Uterus (tissue), 4 donors: ENCODE data around the gene OPCML. TPM values are rescaled to one million over a fixed set of nuclear protein-coding genes. Genes with fewer than 3 reads are reported as not detected.

Source experiments
- DNase-seq, 2 donors: peaks; one replicate each; pipeline ENCODE4 v3.0.0-alpha.2; 2019 to 2020
- H3K27ac ChIP-seq, 2 donors: fragments of 200-600 bp; sonication (generic); 1 replicate in 1 of 2; 2 replicates in 1 of 2; pipeline ENCODE4 v1.5.1; 2016 to 2018
- H3K27me3 ChIP-seq, 2 donors: fragments of 200-600 bp; sonication (generic); one replicate each; pipeline ENCODE4 v1.5.1; 2018 to 2019; ENCODE audit warnings: control low read depth in 1 of 2
- H3K36me3 ChIP-seq, 2 donors: fragments of 200-600 bp; sonication (generic); one replicate each; pipeline ENCODE4 v1.5.1; 2019; ENCODE audit warnings: control low read depth in 1 of 2
- H3K4me1 ChIP-seq, 2 donors: fragments of 200-600 bp; sonication (generic); one replicate each; pipeline ENCODE4 v1.5.1; 2018 to 2019; ENCODE audit warnings: control low read depth in 1 of 2
- H3K4me3 ChIP-seq, 2 donors: fragments of 200-600 bp; sonication (generic); 1 replicate in 1 of 2; 2 replicates in 1 of 2; pipeline ENCODE4 v1.5.1; 2018 to 2019; ENCODE audit warnings: mild to moderate bottlenecking in 1 of 2
- H3K9me3 ChIP-seq, 2 donors: fragments of 200-600 bp; sonication (generic); one replicate each; pipeline ENCODE4 v1.5.1; 2019; ENCODE audit warnings: control low read depth in 1 of 2
- POLR2A ChIP-seq, 2 donors: fragments of 450-650 bp; IDR thresholded peaks; one replicate each; pipeline ENCODE4 v1.6.1; 2016; ENCODE audit warnings: antibody characterized with exemption in 2 of 2, mild to moderate bottlenecking in 1 of 2, moderate library complexity in 1 of 2
- intact Hi-C: fragments of 100-400 bp; cut with DNase I; formaldehyde crosslinking; loops from one replicate; pipeline ENCODE4 v1.15.1; 2023; ENCODE audit warnings: low total_unique reads
- total RNA-seq, 4 donors: library from RNA; depleted of rRNA in 3 of 4; stranded (reverse); fragments of >200 nt in 3 of 4; gene quantifications; one replicate each; pipeline versions ENCODE4 v1.1.0 to v1.2.4, GENCODE V29; 2014 to 2023
- TF ChIP-seq, protein P1 (sequence below), 4 experiments: fragments of 200-600 bp in 2 of 4; fragments of 450-650 bp in 2 of 4; sonication (generic) in 2 of 4; IDR thresholded peaks; one replicate each; pipeline ENCODE4 v1.5.1; 2016 to 2019; ENCODE audit warnings: antibody characterized with exemption in 4 of 4, mild to moderate bottlenecking in 2 of 4, moderate library complexity in 1 of 4
- donor health status: DM: yes; HTN: yes; CAD: no.

The OPCML gene
- total RNA-seq, 4 donors from 2014 or later: under 0.01 to 3.9 (median 1.7) TPM

DNA sequence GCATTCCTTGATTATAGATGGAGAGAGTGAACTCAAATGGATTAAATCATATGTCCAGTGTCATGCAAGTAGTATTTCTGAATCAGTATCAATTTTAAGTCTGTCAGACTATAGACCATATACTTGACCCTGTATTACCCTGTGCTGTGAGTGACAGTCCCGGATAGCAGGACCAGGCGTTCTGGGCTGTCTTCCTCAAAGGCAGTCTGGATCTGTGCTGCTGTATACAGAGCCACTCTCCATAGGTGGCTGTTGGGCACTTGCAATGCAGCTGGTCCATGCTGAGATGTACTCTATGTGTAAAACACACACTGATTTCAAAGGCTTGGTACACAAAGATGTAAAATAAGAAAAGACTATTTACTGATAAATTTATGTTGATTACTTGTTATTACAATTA, 294.3 kb downstream of the OPCML start:
- Histone ChIP-seq H3K4me3 (no peak overlapping the region), H3K27ac (no peak overlapping the region), H3K36me3 (no peaks in the 10 kb centered on the region), H3K27me3 (no peaks in the 10 kb centered on the region), H3K4me1 (no peaks in the 10 kb centered on the region), H3K9me3 (no peaks in the 10 kb centered on the region)
- no peak for DNase-seq
- no peak for TF ChIP-seq POLR2A (IDR thresholded peaks at IDR 0.05)
- TF ChIP-seq, protein P1, sequence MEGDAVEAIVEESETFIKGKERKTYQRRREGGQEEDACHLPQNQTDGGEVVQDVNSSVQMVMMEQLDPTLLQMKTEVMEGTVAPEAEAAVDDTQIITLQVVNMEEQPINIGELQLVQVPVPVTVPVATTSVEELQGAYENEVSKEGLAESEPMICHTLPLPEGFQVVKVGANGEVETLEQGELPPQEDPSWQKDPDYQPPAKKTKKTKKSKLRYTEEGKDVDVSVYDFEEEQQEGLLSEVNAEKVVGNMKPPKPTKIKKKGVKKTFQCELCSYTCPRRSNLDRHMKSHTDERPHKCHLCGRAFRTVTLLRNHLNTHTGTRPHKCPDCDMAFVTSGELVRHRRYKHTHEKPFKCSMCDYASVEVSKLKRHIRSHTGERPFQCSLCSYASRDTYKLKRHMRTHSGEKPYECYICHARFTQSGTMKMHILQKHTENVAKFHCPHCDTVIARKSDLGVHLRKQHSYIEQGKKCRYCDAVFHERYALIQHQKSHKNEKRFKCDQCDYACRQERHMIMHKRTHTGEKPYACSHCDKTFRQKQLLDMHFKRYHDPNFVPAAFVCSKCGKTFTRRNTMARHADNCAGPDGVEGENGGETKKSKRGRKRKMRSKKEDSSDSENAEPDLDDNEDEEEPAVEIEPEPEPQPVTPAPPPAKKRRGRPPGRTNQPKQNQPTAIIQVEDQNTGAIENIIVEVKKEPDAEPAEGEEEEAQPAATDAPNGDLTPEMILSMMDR (IDR thresholded peaks at IDR 0.05): no peak
- intact Hi-C loops: no loop called here

- Histone ChIP-seq H3K4me3 (no peak overlapping the region), H3K9me3 (no peaks in the 10 kb centered on the region), H3K27ac (no peak overlapping the region), H3K36me3 (no peaks in the 10 kb centered on the region), H3K4me1 (no peaks in the 10 kb centered on the region), H3K27me3 (no peaks in the 10 kb centered on the region)
- intact Hi-C loops: no loop called here
- TF ChIP-seq, protein P1 (IDR thresholded peaks at IDR 0.05): no peak
- no peak for TF ChIP-seq POLR2A (IDR thresholded peaks at IDR 0.05)
- DNase-seq: no peak
Observed at GRCh38 chr11:133235381-133235780, 296.9 kb downstream of the OPCML start.

DNA sequence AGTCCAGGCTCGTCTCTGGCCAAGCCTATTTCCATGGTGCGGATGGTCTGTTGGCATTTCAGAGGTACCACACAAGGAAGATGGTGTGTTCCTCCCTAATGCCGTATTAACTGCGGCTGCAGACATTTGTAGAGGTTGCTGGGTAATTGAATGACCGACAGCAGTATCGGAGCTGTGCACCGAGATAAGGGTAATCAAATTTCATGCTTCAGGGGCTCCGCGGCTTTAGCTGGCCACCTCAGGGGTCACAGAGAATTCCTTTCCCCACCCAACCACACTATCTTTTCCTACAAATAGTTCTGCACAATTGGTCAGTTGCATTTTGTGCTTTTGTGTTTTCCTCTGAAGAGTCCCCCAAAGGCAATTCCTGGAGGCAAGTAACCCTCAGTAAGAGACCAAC, 297.4 kb downstream of the OPCML start:
- DNase-seq: no peak
- H3K9me3 ChIP-seq: no peaks in the 10 kb centered on the region
- no peaks in the 10 kb centered on the region for H3K36me3 ChIP-seq
- no peak overlapping the region for H3K27ac ChIP-seq
- no peaks in the 10 kb centered on the region for H3K4me1 ChIP-seq
- no peak overlapping the region for H3K4me3 ChIP-seq
- intact Hi-C loops: no loop called here
- H3K27me3 ChIP-seq: no peaks in the 10 kb centered on the region
- TF ChIP-seq, protein P1 (IDR thresholded peaks at IDR 0.05): no peak
- no peak for TF ChIP-seq POLR2A (IDR thresholded peaks at IDR 0.05)

- Histone ChIP-seq H3K4me1 (no peaks in the 10 kb centered on the region), H3K27me3 (no peaks in the 10 kb centered on the region), H3K4me3 (no peak overlapping the region), H3K9me3 (no peaks in the 10 kb centered on the region), H3K36me3 (no peaks in the 10 kb centered on the region), H3K27ac (no peak overlapping the region)
- TF ChIP-seq, protein P1 (IDR thresholded peaks at IDR 0.05): no peak
- TF ChIP-seq POLR2A (IDR thresholded peaks at IDR 0.05): no peak
- DNase-seq: no peak
- intact Hi-C loops: no loop called here
Observed at GRCh38 chr11:133232665-133233064, 299.6 kb downstream of the OPCML start.

DNA sequence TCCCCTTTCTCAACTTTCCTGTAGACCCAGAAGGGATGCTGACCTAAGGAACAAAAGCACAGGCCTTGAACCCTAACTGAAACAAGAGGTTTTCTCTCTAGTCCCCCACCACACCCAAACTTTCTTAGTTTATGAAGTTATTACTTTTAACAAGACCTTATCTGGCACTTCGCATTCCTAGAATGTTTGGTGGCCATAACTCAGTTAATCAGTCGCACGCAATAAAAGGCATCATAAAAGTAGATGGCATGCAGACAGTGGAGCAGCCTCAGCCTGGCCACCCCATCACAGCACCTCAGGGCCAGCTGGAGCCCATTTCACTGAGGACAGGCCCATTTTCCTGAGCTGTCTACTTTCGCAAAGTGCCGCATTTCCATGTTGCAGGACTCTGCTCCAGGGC, 301.9 kb downstream of the OPCML start:
- TF ChIP-seq, protein P1 (IDR thresholded peaks at IDR 0.05): no peak
- TF ChIP-seq POLR2A (IDR thresholded peaks at IDR 0.05): no peak
- H3K4me3 ChIP-seq: no peak overlapping the region
- no peaks in the 10 kb centered on the region for H3K27me3 ChIP-seq
- H3K36me3 ChIP-seq: no peaks in the 10 kb centered on the region
- H3K27ac ChIP-seq: no peak overlapping the region
- intact Hi-C loops: no loop called here
- H3K9me3 ChIP-seq: no peaks in the 10 kb centered on the region
- DNase-seq: no peak
- no peaks in the 10 kb centered on the region for H3K4me1 ChIP-seq
